ENCODE measurements around the gene GLOD5. TPM values are rescaled to one million over a fixed set of nuclear protein-coding genes. Genes with fewer than 3 reads are reported as not detected.
"Not testable (repeated sequence)": the region's sequence is repeated elsewhere in the genome, so short reads cannot be mapped to it uniquely, and the experiment has no call there.

Gene GLOD5
- total RNA-seq, 1 donor from 2014 or later = not detected

DNA sequence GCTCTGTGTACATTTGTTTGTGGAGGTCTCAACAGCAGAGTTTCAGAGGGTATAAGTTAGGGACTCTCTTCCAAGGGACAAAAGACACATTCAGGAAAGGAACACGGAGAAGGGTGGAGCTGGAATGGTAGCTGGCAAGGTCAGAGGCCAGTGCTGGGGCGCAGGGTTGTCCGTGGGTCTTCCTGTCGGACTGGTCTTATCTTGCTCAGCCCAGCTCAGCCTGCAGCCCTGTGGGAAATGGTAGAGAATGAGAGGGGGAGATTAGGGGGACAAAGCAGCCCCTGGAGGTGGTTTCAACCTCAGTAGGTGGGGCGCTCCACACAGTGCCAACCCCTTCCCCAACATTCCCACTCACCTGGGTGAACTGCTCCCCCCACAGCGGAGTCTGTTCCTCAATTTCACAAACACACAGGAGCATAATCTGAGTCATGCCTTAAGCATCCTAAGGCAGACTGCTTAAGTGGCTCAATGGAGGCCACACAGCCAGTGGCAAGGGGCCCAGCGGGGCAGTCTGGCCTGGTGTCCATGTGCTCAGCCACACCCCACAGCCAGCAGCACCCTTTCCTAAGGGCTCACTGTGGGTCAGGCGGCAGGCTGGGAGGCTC is 33.5 kb downstream of the GLOD5 start:
- DNase-seq = no peak

DNA sequence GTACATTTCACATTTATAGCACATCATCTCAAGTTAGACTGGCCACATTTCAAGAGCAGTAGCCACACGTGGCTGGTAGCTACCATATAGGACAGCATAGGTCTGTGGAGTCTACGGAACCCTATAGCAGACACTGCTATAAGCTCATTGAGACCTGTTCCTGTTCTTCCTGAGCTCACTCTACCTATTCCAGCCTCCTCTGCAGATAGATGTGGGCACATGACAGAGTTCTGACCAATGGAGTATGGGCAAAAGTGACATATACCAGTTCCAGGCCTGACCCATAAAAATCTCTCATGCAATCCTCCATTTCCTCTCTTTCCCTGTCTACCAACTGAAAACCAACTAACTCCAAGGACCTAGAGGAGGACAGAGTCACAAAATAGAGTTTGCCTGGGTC is 36.8 kb downstream of the GLOD5 start:
- DNase-seq = no peak

DNA sequence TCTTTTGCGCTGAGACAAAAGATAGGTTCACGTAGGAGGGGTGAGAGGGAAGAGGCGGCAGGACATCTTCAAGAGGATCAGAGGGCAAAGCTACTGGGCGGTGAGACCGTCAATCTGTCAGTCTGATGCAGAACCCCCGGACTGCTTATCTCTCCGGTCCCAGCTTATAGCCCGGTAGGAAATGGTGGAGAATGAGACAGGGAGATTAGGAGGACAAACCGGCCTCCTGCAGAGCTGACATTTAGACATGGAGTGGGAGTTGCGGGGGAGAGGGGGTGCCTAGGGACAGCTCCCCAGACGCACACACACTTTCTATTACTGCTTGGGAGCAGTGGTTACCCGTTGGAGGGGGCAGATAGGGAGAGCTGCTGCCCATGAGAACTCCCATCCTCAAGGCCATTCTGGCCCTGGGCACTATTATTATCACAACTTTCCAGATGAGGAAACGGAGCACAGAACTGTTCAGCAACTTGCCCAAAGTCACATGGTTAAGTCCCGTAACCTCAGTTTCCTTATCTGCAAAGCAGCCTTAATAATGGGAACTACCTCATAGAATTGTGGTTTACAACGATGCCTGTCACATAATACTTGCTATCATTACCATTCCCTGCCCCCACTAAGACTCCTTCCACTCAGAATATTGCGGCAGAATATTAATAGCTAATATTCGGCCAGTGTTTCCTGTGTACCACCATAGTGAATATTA is 39.2 kb downstream of the GLOD5 start:
- no peak for DNase-seq

DNA sequence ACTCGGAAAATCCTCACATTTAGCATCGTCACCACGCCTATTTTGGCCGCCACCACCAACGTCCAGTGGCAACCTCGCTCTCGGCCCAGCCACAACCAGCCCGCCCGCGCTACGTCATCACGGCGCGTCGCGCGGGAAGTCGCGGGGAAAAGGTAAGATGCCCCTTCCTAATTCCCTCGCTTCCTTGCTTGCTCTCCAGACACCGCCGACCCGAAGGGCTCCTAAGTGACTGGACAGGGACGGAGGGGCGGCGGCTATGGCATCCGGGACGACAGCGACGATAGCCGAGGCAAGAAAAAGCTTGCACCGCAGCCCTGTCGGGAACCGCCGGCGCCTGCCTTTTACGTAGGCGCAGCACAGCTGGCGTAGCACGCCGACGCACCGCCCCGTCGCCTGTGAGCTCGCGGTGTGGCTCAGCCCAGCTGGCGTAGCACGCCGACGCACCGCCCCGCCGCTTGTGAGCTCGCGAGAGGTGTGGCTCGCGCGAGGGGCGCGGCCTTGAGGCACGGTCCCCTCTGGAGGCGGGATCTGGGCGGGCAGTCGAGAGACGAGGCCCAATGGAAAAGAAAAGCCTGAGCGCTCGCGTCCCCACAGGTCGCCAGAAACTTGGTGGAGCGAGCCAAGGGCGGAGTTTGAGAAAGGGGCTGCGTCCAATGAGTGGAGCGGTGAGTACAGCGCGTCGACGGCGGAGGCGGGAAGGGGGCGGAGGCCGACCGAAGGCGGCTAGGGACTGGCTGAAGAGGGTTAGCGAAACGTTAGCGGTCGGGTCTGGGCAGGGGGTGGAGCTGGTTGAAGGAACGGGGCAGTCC is 39.9 kb downstream of the GLOD5 start, which contains the start of gene HDAC6:
TSS of gene HDAC6 (plus strand) at position 788 of the 809 bp plus-strand sequence. CDS start 626 bp downstream, outside the sequence.
- peak; percentile 93 for DNase-seq

DNA sequence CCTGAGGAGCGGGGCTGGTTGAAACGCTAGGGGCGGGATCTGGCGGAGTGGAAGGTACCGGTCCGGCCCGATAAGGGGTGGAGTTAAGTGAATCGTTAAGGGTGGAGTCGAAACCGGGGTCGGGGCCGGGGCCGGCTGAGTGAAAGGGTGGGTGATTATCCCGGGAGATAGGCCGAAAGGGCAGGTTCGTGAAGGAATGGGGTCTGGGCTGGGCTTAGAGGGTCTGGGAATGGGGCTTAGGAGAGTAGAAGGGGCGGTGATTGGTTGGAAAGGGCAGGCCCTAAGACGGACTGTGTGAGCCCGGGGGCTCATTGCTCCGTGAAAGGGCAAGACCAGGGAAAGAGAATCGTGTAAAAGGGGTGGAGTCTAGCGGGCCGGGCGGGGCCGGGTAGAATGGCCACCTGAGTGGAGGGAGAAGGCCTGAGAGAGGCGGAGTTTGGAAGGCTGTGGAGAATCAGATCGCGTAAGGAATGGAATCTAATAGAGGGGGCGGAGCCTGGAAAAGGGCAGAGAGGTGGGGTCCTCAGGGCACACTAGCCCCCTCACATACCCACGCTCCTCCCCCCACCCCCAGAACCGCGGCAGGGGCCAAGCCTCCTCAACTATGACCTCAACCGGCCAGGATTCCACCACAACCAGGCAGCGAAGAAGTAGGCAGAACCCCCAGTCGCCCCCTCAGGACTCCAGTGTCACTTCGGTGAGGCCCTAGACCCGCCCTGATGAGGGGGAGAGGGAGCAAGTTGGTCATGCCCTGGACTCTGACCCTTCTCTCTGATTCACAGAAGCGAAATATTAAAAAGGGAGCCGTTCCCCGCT is 40.8 kb downstream of the GLOD5 start:
- DNase-seq = peak; percentile 52

DNA sequence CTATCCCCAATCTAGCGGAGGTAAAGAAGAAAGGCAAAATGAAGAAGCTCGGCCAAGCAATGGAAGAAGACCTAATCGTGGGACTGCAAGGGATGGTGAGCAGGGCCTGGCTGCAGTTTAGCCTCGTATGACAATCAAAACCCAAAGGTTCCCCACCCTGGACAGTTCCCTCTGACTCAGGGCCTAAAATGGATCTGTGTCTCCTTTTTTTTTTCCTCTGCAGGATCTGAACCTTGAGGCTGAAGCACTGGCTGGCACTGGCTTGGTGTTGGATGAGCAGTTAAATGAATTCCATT is 41.3 kb downstream of the GLOD5 start:
- no peak for DNase-seq

DNA sequence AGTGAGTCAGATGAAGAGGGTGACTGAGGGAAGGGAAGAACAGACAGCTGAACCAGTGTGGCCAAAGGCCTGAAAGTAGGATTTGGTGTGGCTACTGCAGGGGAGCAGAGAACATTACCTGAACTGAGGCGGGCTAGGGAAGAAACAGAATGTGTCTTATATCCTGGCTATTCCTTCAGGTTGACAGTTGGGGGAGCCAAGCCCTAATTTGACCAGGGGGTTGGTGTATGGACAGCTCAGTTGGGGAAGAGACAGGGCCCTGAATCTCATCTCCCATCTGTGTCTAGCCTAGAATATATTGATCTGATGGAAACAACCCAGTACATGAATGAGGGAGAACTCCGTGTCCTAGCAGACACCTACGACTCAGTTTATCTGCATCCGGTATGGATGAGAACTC is 44.5 kb downstream of the GLOD5 start:
- DNase-seq = no peak

DNA sequence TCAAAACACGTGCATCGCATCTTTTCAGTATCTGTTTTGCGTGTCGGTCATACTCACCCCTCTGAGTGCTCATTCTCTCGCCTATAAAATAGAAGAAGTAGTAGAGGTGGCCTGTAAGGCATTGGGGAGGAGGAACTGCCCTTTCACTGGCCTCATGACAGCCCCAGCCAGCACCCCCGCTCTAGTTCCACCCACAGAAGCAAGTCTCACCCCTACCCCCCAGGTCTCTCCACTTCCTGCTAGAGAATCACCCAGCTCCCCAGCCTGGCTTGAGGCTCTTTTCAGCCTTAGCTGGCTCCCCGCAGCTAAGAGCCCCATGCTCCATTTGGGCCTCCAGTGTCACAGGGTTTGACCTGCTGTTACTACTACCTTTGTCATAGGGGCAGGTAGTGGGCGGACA is 52.1 kb downstream of the GLOD5 start:
- DNase-seq = no peak

DNA sequence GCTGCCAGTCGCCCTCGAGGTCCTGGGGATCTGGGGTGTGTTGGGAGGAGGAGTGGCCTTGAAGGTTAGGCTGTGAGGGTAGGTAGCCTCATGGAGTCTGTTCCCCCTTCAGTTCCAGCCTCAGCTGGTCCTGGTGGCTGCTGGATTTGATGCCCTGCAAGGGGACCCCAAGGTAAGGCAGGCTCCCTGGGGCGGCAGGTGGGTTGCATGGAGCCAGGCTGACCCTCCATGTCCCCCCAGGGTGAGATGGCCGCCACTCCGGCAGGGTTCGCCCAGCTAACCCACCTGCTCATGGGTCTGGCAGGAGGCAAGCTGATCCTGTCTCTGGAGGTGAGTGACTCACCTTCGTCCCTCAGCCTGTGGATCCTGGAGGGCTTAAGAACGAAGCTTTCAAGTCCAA is 53.2 kb downstream of the GLOD5 start:
- DNase-seq = no peak

DNA sequence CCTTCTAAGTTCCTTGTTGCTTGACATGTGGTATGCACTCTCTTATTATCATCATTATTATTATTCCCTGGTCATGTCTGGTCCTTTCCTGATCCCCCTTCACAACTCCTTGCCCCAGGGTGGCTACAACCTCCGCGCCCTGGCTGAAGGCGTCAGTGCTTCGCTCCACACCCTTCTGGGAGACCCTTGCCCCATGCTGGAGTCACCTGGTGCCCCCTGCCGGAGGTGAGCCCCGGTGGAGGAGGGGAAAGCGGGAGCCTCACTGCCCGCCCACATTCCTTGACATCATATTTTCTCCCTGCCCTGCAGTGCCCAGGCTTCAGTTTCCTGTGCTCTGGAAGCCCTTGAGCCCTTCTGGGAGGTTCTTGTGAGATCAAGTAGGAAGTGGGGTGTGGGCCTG is 53.7 kb downstream of the GLOD5 start:
- no peak for DNase-seq

DNA sequence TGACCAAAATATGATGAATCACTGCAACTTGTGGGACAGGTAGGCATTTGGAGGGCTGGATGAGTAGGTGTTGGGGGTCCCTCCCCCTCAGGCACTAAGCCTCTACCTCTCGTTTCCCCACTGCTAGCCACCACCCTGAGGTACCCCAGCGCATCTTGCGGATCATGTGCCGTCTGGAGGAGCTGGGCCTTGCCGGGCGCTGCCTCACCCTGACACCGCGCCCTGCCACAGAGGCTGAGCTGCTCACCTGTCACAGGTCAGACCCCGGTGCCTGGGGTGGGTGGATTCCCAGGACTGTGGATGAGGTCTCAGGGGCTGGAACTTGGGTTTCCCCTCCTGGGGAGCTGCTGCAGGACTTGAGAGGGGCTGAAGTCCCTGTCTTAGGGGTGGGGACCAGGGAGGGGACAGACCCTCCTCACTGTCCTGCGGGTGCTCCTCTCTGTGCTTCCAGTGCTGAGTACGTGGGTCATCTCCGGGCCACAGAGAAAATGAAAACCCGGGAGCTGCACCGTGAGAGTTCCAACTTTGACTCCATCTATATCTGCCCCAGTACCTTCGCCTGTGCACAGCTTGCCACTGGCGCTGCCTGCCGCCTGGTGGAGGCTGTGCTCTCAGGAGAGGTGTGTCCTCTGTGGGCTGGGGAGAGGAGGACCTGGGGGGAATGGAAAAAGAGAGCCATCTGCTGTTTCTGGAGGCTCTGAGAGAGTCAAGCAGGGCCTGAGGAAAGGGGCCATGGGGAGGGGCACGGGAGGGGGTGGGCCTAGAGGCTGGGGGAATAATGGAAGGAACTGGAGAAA is 54.7 kb downstream of the GLOD5 start:
- no peak for DNase-seq

DNA sequence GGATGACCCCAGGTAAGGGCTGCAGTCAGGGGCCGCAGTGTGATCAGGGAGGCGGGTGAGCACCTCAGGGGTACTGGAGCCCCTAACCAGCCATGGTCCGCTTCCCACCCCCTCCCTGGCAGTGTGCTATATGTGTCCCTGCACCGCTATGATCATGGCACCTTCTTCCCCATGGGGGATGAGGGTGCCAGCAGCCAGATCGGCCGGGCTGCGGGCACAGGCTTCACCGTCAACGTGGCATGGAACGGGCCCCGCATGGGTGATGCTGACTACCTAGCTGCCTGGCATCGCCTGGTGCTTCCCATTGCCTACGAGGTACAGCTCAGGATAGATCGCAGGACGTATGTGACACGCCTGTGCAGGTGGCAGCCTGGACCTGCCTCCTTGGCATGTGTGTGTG is 56.6 kb downstream of the GLOD5 start:
- no peak for DNase-seq

DNA sequence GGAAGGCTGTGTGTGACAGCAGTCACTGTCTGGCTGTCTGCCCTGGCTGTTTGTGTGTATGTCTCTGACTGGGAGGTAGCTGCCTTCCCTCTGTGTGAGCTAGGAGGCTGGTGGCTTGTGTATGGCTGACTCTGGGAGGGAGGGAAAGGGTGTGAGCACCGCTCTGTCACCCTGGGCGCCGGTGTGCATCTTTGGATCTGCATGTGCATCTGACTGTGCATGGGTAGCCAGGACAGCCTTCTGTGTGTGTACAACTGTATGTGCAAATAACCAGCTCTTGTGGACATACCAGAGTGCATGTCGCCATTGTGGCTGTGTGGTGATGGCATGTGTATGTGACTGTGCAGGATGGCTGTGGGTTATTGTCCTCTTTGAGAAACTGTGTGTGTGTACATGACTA is 57.3 kb downstream of the GLOD5 start:
- DNase-seq = no peak

DNA sequence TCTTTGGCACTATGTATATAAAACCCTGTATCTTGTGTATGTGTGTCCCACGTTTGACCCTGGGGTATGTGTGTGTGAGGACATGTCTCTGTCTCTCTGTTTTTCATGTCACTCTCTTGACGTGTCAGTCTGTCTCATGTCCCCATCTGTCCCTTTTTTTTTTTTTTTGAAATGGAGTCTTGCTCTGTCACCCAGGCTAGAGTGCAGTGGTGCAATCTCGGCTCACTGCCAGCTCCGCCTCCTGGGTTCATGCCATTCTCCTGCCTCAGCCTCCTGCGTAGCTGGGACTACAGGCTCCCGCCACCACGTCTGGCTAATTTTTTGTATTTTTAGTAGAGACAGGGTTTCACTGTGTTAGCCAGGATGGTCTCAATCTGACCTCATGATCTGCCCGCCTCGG is 57.8 kb downstream of the GLOD5 start:
- not testable (repeated sequence) for DNase-seq

DNA sequence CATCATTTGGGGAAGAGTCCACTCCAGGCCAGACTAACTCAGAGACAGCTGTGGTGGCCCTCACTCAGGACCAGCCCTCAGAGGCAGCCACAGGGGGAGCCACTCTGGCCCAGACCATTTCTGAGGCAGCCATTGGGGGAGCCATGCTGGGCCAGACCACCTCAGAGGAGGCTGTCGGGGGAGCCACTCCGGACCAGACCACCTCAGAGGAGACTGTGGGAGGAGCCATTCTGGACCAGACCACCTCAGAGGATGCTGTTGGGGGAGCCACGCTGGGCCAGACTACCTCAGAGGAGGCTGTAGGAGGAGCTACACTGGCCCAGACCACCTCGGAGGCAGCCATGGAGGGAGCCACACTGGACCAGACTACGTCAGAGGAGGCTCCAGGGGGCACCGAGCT is 61.5 kb downstream of the GLOD5 start:
- no peak for DNase-seq

Small RNAs within 50 kb of the gene (small RNA-seq; reads per million reads assigned to genes)
- gene RNU6-1056P (not detected), gene RNU6-29P (not detected)

Other genes starting within 250 kb of the GLOD5 start
- gene EBP, start 239.9 kb upstream of the GLOD5 start, total RNA-seq = 43.5 TPM
- 6.2 TPM for gene TBC1D25, start 222.0 kb upstream of the GLOD5 start, total RNA-seq
- 172 TPM for gene RBM3, start 187.3 kb upstream of the GLOD5 start, total RNA-seq
- gene WDR13, start 164.3 kb upstream of the GLOD5 start, total RNA-seq = 80.0 TPM
- gene WAS, start 77.9 kb upstream of the GLOD5 start, total RNA-seq = 0.16 TPM
- gene SUV39H1, start 65.0 kb upstream of the GLOD5 start, total RNA-seq = 2.8 TPM
- 0.31 TPM for gene GATA1, start 24.8 kb downstream of the GLOD5 start, total RNA-seq
- gene HDAC6, start 40.3 kb downstream of the GLOD5 start, total RNA-seq = 64.1 TPM
- not detected for gene ERAS, start 64.8 kb downstream of the GLOD5 start, total RNA-seq
- 48.7 TPM for gene PCSK1N, start 73.9 kb downstream of the GLOD5 start, total RNA-seq
- 27.9 TPM for gene TIMM17B, start 136.0 kb downstream of the GLOD5 start, total RNA-seq
- gene PQBP1, start 136.2 kb downstream of the GLOD5 start, total RNA-seq = 26.8 TPM
- 8.7 TPM for gene SLC35A2, start 149.9 kb downstream of the GLOD5 start, total RNA-seq
- 10.6 TPM for gene PIM2, start 157.3 kb downstream of the GLOD5 start, total RNA-seq
- gene OTUD5, start 195.9 kb downstream of the GLOD5 start, total RNA-seq = 18.1 TPM
- gene KCND1, start 210.1 kb downstream of the GLOD5 start, total RNA-seq = 1.1 TPM
- gene GRIPAP1, start 240.5 kb downstream of the GLOD5 start, total RNA-seq = 29.9 TPM